ENCODE results near the gene TDRD1. TPM values are rescaled to one million over a fixed set of nuclear protein-coding genes. Genes with fewer than 3 reads are reported as not detected.

TDRD1 gene
- total RNA-seq, 2 experiments from 2014 or later: 0.08 to 0.20 TPM

Other genes starting within 250 kb of the TDRD1 start
- gene ADRB1, start 135.5 kb upstream of the TDRD1 start, total RNA-seq: 1 to 10 TPM in 1 of 2 experiments, under 1 TPM in 1; 0.91 to 1.0 TPM
- 10 to 100 TPM; 23.1 to 25.7 TPM for gene CCDC186, start 5.2 kb upstream of the TDRD1 start, total RNA-seq
- gene VWA2, start 59.9 kb downstream of the TDRD1 start, total RNA-seq: not detected
- 1 to 10 TPM; 3.8 to 5.0 TPM for gene AFAP1L2, start 225.1 kb downstream of the TDRD1 start, total RNA-seq

Measured in activated naive CD8-positive, alpha-beta T cell treated with anti-CD3 and anti-CD28 coated beads, Interleukin-2, amount 10 ng/mL, durations not matched to agents 7 days and 5 days (primary cell).